Neural cell (in vitro differentiated cells): ENCODE measurements around the gene RPL38. TPM values are rescaled to one million over a fixed set of nuclear protein-coding genes. Genes with fewer than 3 reads are reported as not detected.
A peak's percentile ranks its signal among the peaks of the same experiment; 100 is the strongest.

ENCODE experiments used
- H2AFZ ChIP-seq: fragments of 200-600, 300-800 bp; sonication (generic), shearing (Covaris generic); 2 replicates; pipeline ENCODE4 v1.6.0; 2014; ENCODE audit warnings: low read depth, mild to moderate bottlenecking, antibody characterized with exemption, low read length, moderate library complexity
- H3F3A ChIP-seq: fragments of 200-600 bp; shearing (Covaris generic); 2 replicates; pipeline ENCODE4 v1.6.1; 2016; ENCODE audit warnings: mild to moderate bottlenecking, moderate library complexity, mixed read lengths, antibody characterized with exemption, low read length; ENCODE audit not compliant: insufficient read depth, poor library complexity, severe bottlenecking
- H3K27ac ChIP-seq: fragments of 200-600, 300-800 bp; sonication (generic), shearing (Covaris generic); 2 replicates; pipeline ENCODE4 v1.5.1; 2014; ENCODE audit warnings: mild to moderate bottlenecking, low read length, moderate library complexity
- H3K27me3 ChIP-seq: fragments of 300-800, 200-600 bp; sonication (generic), shearing (Covaris generic); 2 replicates; pipeline ENCODE4 v1.6.0; 2014; ENCODE audit warnings: mild to moderate bottlenecking, low read depth, low read length, moderate library complexity; ENCODE audit not compliant: insufficient read depth
- H3K36me3 ChIP-seq: fragments of 300-800, 200-600 bp; sonication (generic), shearing (Covaris generic); 2 replicates; pipeline ENCODE4 v1.5.1; 2014; ENCODE audit warnings: mild to moderate bottlenecking, antibody characterized with exemption, low read length, moderate library complexity; ENCODE audit not compliant: insufficient read depth
- H3K4me2 ChIP-seq: fragments of 300-800, 200-600 bp; sonication (generic), shearing (Covaris generic); 2 replicates; pipeline ENCODE4 v1.6.0; 2014; ENCODE audit warnings: mild to moderate bottlenecking, low read length
- H3K4me3 ChIP-seq: fragments of 300-800, 200-600 bp; sonication (generic), shearing (Covaris generic); 2 replicates; pipeline ENCODE4 v1.5.1; 2014; ENCODE audit warnings: mild to moderate bottlenecking, low read length, moderate library complexity
- H3K79me2 ChIP-seq: fragments of 200-600 bp; shearing (Covaris generic); replicated peaks from 2 replicates; pipeline ENCODE4 v1.6.0; 2014; ENCODE audit warnings: mild to moderate bottlenecking, low read length, moderate library complexity; ENCODE audit not compliant: insufficient read depth
- H3K9ac ChIP-seq: fragments of 300-800, 200-600 bp; sonication (generic), shearing (Covaris generic); 2 replicates; pipeline ENCODE4 v1.6.1; 2016; ENCODE audit warnings: mild to moderate bottlenecking, low read length, mixed read lengths
- H3K9me2 ChIP-seq: fragments of 200-600 bp; shearing (Covaris generic); 2 replicates; pipeline ENCODE4 v1.6.1; 2016; ENCODE audit warnings: mild to moderate bottlenecking, low read length, mixed read lengths; ENCODE audit not compliant: insufficient read depth
- H3K9me3 ChIP-seq: fragments of 200-600, 300-800 bp; sonication (generic), shearing (Covaris generic); 2 replicates; pipeline ENCODE4 v1.6.1; 2016; ENCODE audit warnings: mild to moderate bottlenecking, mixed run types, low read length, moderate library complexity, mixed read lengths
- H4K20me1 ChIP-seq: fragments of 200-600 bp; shearing (Covaris generic); 2 replicates; pipeline ENCODE4 v1.6.1; 2016; ENCODE audit warnings: mild to moderate bottlenecking, mixed run types; ENCODE audit not compliant: insufficient read depth
- CTCF ChIP-seq: fragments of 450-650 bp; IDR thresholded peaks from 2 replicates; pipeline ENCODE4 v1.5.1; 2014; ENCODE audit warnings: antibody characterized with exemption, mild to moderate bottlenecking, moderate library complexity; ENCODE audit not compliant: poor library complexity, severe bottlenecking
- EP300 ChIP-seq: fragments of 450-650 bp; conservative IDR thresholded peaks from 2 replicates; pipeline ENCODE4 v1.6.1; 2014; ENCODE audit warnings: antibody characterized with exemption, mild to moderate bottlenecking, moderate library complexity; ENCODE audit not compliant: poor library complexity, severe bottlenecking
- EZH2 ChIP-seq: fragments of 200-600, 300-800 bp; shearing (Covaris generic), sonication (generic); IDR thresholded peaks from 2 replicates; pipeline ENCODE4 v1.6.1; 2014; ENCODE audit warnings: antibody characterized with exemption, low read length, borderline replicate concordance, mild to moderate bottlenecking; ENCODE audit not compliant: insufficient read depth, poor library complexity, severe bottlenecking
- MXI1 ChIP-seq: fragments of 450-650 bp; conservative IDR thresholded peaks from 2 replicates; pipeline ENCODE4 v1.6.1; 2014; ENCODE audit warnings: antibody characterized with exemption, mild to moderate bottlenecking; ENCODE audit not compliant: poor library complexity, severe bottlenecking
- POLR2AphosphoS5 ChIP-seq: IDR thresholded peaks from 2 replicates; pipeline ENCODE4 v1.6.1; 2012
- RAD21 ChIP-seq: fragments of 450-650 bp; conservative IDR thresholded peaks from 2 replicates; pipeline ENCODE4 v1.6.1; 2014; ENCODE audit warnings: antibody characterized with exemption, mild to moderate bottlenecking, moderate library complexity
- SMC3 ChIP-seq: fragments of 450-650 bp; conservative IDR thresholded peaks from 2 replicates; pipeline ENCODE4 v1.6.1; 2014; ENCODE audit warnings: antibody characterized with exemption, mild to moderate bottlenecking, moderate library complexity; ENCODE audit not compliant: poor library complexity
- TAF1 ChIP-seq: IDR thresholded peaks from 2 replicates; pipeline ENCODE4 v1.6.1; 2012; ENCODE audit warnings: low read depth
- polyA plus RNA-seq: library from polyadenylated mRNA; depleted of rRNA; stranded (reverse); fragments of >200 nt; gene quantifications from 2 replicates; pipeline ENCODE4 v1.2.3, GENCODE V29; 2014

Gene RPL38
- polyA plus RNA-seq, 1 donor from 2014 or later, result 378 TPM

GRCh38 chr17:74176546-74177001 lies 26.9 kb upstream of the RPL38 start:
- H4K20me1 ChIP-seq, result no peaks in the 10 kb centered on the region
- no peaks in the 10 kb centered on the region for H3K9me3 ChIP-seq
- H3K27me3 ChIP-seq, result no peaks in the 10 kb centered on the region
- no peak overlapping the region for H3K4me2 ChIP-seq
- H3K36me3 ChIP-seq, result no peaks in the 10 kb centered on the region
- no peaks in the 10 kb centered on the region for H3F3A ChIP-seq
- TF ChIP-seq SMC3, result peak; percentile 98
- TF ChIP-seq MXI1, result no peak
- TF ChIP-seq EP300, result no peak
- no peak for TF ChIP-seq EZH2
- no peak for TF ChIP-seq POLR2AphosphoS5
- TF ChIP-seq CTCF, result peak; percentile 95
- TF ChIP-seq RAD21, result peak; percentile 98
- no peak overlapping the region for H3K9ac ChIP-seq
- H3K79me2 ChIP-seq, result no peaks in the 10 kb centered on the region
- H3K9me2 ChIP-seq, result no peaks in the 10 kb centered on the region
- no peak overlapping the region for H3K4me3 ChIP-seq
- H2AFZ ChIP-seq, result no peak overlapping the region
- H3K27ac ChIP-seq, result no peak overlapping the region

DNA sequence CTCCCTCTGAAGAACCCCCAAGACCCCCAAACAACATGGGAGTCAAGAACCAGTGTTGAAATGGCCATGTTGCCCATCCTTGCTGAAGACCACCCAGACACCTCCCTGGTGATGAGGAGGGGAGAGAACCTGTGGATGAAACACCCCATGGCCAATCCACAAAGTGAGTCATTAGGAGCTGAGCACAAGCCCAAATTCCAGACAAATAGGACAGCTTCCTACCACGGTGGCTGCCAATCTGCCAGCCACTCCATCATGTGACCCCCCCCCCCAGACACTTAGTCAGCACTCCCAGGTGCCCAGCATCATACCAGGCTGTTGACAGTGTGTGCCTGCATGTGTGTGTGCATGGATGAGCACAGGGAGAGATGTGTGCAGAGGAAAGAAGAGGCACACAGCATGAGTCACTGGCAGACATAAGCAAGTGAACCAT lies 26.4 kb upstream of the RPL38 start:
- H3F3A ChIP-seq, result no peaks in the 10 kb centered on the region
- no peak overlapping the region for H2AFZ ChIP-seq
- H3K27ac ChIP-seq, result no peak overlapping the region
- H4K20me1 ChIP-seq, result no peaks in the 10 kb centered on the region
- H3K4me2 ChIP-seq, result no peak overlapping the region
- TF ChIP-seq CTCF, result peak; percentile 49
- peak; percentile 52 for TF ChIP-seq SMC3
- no peak for TF ChIP-seq EZH2
- no peak for TF ChIP-seq POLR2AphosphoS5
- TF ChIP-seq MXI1, result no peak
- H3K36me3 ChIP-seq, result no peaks in the 10 kb centered on the region
- no peak overlapping the region for H3K9ac ChIP-seq
- no peaks in the 10 kb centered on the region for H3K79me2 ChIP-seq
- no peaks in the 10 kb centered on the region for H3K9me3 ChIP-seq
- no peaks in the 10 kb centered on the region for H3K27me3 ChIP-seq
- no peak overlapping the region for H3K4me3 ChIP-seq
- H3K9me2 ChIP-seq, result no peaks in the 10 kb centered on the region

DNA sequence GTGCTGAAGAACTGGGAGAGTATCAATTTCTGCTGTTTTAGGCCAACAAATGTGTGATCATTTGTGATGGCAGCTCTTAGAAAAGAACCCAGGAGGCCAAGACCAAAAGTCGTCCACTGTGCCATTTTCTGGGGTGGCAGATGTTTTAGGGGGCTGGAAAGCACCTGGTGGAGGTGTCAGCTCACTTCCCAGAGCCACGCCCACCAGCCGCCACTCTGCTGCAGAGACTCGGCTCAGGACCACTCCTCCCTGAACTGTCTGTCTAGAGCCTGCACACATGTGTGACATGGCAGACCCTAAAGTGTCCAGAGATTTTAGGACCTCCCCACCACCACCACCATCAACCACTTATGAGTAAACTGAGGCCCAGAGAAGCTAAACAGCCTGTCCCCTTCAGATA lies 23.9 kb upstream of the RPL38 start:
- H3K9me3 ChIP-seq, result no peaks in the 10 kb centered on the region
- H3K27ac ChIP-seq, result no peak overlapping the region
- H3K4me2 ChIP-seq, result no peak overlapping the region
- H3K9ac ChIP-seq, result no peak overlapping the region
- H3K27me3 ChIP-seq, result no peaks in the 10 kb centered on the region
- H3K79me2 ChIP-seq, result no peaks in the 10 kb centered on the region
- H3K9me2 ChIP-seq, result no peaks in the 10 kb centered on the region
- no peaks in the 10 kb centered on the region for H3K36me3 ChIP-seq
- H3K4me3 ChIP-seq, result no peak overlapping the region
- no peak overlapping the region for H2AFZ ChIP-seq
- no peaks in the 10 kb centered on the region for H4K20me1 ChIP-seq
- H3F3A ChIP-seq, result no peaks in the 10 kb centered on the region
- TF ChIP-seq RAD21 (no peak), TAF1 (no peak), SMC3 (no peak), EP300 (no peak), MXI1 (no peak)
